Calu3 (cell line): ENCODE data around the gene PER2. TPM values are rescaled to one million over a fixed set of nuclear protein-coding genes. Genes with fewer than 3 reads are reported as not detected.
A peak's percentile ranks its signal among the peaks of the same experiment; 100 is the strongest.

Source experiments
- BruUV-seq: library from RNA; stranded (reverse); fragments of 400-500 nt; replicated peaks from 2 replicates; lab custom pipeline; 2021; lab: Mats Ljungman, UMichigan
- CTCF ChIA-PET: fragments of 300-600 bp; sonication (Branson Sonifier 250); formaldehyde crosslinking; loops from one replicate; lab custom pipeline; 2022; ENCODE audit warnings: antibody characterized with exemption; lab: Charles Lee
- DNase-seq: peaks from one replicate; pipeline ENCODE4 v3.0.0; 2022
- H3K27ac Mint-ChIP-seq: one replicate; pipeline ENCODE4 v1.8.0; 2022; ENCODE audit warnings: mixed read lengths; ENCODE audit not compliant: unreplicated experiment
- H3K27me3 Mint-ChIP-seq: one replicate; pipeline ENCODE4 v1.8.0; 2022; ENCODE audit warnings: mixed read lengths; ENCODE audit not compliant: unreplicated experiment
- H3K36me3 Mint-ChIP-seq: one replicate; pipeline ENCODE4 v1.8.0; 2022; ENCODE audit warnings: mild to moderate bottlenecking, moderate library complexity, mixed read lengths; ENCODE audit not compliant: insufficient read depth, unreplicated experiment
- H3K4me1 Mint-ChIP-seq: one replicate; pipeline ENCODE4 v1.8.0; 2022; ENCODE audit warnings: mild to moderate bottlenecking, low read depth, mixed read lengths; ENCODE audit not compliant: unreplicated experiment
- H3K4me3 Mint-ChIP-seq: one replicate; pipeline ENCODE4 v1.8.0; 2022; ENCODE audit warnings: mild to moderate bottlenecking, low read depth, moderate library complexity, mixed read lengths; ENCODE audit not compliant: unreplicated experiment
- H3K9me3 Mint-ChIP-seq: one replicate; pipeline ENCODE4 v1.8.0; 2022; ENCODE audit warnings: low read depth, mixed read lengths; ENCODE audit not compliant: unreplicated experiment
- intact Hi-C: fragments of 100-400 bp; cut with micrococcal nuclease; formaldehyde crosslinking; loops from one replicate; pipeline ENCODE4 v1.10.0; 2022; ENCODE audit not compliant: unreplicated experiment
- total RNA-seq: library from RNA; stranded (reverse); gene quantifications from 2 replicates; pipeline ENCODE4 v1.2.3, GENCODE V29; 2022
- TF ChIP-seq, protein P1 (sequence below): fragments of 200-600 bp; IDR thresholded peaks from one replicate; pipeline ENCODE4 v1.8.0; 2022; ENCODE audit warnings: antibody characterized with exemption; ENCODE audit not compliant: unreplicated experiment

PER2 gene
- total RNA-seq, 1 experiment from 2014 or later, result 14.0 TPM

DNA sequence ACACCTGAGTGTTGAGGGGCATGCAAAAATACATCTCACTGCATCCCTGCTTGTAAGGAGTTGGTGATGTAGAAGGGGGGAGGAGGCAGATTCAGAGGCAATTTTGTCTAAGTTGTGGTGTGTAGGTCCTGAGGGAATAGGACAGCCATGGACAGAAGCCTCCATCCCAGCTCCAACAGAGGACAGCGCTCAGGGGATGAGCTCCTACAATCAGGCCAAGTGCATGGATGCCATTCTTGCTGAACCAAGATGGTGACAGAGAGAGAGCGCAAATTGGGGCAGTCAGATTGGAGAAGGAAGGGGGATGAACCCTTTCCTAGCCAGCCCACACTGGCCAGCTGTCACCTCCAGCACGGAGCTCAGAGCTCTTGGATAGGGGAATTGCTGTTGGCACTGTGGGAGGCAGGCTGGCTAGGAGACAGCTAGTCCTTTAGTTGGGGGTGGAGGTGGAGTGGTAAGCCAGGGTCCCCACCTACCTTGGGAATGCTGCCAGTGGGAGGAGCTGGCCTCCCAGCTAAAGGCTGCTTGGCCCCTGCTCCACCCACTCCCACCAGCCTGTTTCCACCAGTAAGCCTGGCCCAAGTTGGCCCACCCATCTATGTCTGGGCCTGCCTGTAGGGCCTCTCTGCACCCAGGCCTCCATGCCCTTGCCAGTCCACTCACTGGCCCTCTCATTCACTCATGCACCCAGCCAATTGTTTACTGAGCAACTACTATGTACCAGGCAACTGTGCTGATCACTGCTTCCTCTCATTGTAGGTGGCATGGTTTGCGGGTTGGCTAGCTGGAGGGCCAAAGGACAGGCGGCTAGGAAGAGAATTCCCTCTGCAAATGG, 2.5 kb upstream of the PER2 start:
- no peak overlapping the region for H3K4me3 Mint-ChIP-seq
- CTCF ChIA-PET, result interaction anchor here (0.6 to 1.4 kb wide), 6 partner anchors 9 to 432 kb away, joined by 3 to 8 read pairs (median 4); partner anchors contain the start of gene RAMP1
- intact Hi-C loops, result no loop called here
- TF ChIP-seq, protein P1, sequence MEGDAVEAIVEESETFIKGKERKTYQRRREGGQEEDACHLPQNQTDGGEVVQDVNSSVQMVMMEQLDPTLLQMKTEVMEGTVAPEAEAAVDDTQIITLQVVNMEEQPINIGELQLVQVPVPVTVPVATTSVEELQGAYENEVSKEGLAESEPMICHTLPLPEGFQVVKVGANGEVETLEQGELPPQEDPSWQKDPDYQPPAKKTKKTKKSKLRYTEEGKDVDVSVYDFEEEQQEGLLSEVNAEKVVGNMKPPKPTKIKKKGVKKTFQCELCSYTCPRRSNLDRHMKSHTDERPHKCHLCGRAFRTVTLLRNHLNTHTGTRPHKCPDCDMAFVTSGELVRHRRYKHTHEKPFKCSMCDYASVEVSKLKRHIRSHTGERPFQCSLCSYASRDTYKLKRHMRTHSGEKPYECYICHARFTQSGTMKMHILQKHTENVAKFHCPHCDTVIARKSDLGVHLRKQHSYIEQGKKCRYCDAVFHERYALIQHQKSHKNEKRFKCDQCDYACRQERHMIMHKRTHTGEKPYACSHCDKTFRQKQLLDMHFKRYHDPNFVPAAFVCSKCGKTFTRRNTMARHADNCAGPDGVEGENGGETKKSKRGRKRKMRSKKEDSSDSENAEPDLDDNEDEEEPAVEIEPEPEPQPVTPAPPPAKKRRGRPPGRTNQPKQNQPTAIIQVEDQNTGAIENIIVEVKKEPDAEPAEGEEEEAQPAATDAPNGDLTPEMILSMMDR, result no peak
- no TSS peak for BruUV-seq
- no peak for DNase-seq
- peaks cover 47% of the 10 kb centered on the region for H3K36me3 Mint-ChIP-seq
- H3K27me3 Mint-ChIP-seq, result peaks cover 14% of the 10 kb centered on the region
- peak overlapping the region; percentile 97 for H3K27ac Mint-ChIP-seq
- H3K4me1 Mint-ChIP-seq, result peaks cover 57% of the 10 kb centered on the region
- H3K9me3 Mint-ChIP-seq, result no peaks in the 10 kb centered on the region

DNA sequence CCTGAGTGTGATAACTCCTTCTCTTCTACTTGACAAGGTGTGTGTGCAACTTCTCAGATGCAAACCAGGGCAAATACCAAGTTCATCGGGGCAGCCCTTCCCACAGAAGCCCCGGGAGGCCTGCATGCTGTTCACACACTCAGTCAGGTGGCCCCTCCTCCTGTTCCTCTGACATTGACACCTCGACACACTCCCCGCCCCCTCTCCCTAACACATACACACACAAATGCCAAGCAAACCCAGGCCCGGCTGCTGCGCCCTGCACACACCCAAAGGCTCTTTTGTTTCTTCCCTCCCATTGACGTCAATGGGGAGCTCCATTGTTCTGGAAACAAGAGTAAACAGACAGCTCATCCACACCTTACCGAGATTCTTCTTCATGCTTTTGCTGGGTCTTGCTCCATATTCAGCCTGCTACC, 1.7 kb upstream of the PER2 start:
- TF ChIP-seq, protein P1, result no peak
- peak overlapping the region; percentile 90 for H3K4me3 Mint-ChIP-seq
- H3K27me3 Mint-ChIP-seq, result peaks cover 7% of the 10 kb centered on the region
- DNase-seq, result peak; percentile 89
- BruUV-seq, result no TSS peak
- CTCF ChIA-PET, result interaction anchor here (0.6 to 1.4 kb wide), 6 partner anchors 9 to 431 kb away, joined by 3 to 8 read pairs (median 4); partner anchors contain the start of gene RAMP1
- peaks cover 53% of the 10 kb centered on the region for H3K36me3 Mint-ChIP-seq
- H3K4me1 Mint-ChIP-seq, result peaks cover 61% of the 10 kb centered on the region
- H3K27ac Mint-ChIP-seq, result peak overlapping the region; percentile 97
- no peaks in the 10 kb centered on the region for H3K9me3 Mint-ChIP-seq
- intact Hi-C loops, result no loop called here

DNA sequence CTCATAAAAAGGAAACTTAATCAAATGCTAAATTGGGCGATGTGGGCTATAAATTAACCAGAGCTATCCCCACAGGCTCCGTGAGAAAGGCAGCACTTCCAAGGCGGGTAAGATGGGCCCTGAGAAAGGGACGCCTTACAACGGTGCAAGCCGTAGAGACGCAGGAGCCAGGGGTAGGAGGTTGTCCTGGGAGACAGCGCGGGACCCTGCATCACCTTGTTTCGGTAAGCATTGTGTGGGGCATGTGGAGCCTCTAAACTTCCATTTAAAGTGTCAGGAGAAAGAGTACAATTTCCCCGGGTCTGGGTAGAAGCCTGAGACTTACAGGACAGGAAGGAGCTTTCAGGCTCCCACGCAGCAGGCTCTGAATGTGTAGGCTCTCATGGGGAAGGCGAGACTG, 1.2 kb upstream of the PER2 start:
- Mint-ChIP-seq H3K27me3 (peaks cover 1% of the 10 kb centered on the region), H3K36me3 (peaks cover 53% of the 10 kb centered on the region), H3K9me3 (no peaks in the 10 kb centered on the region), H3K4me3 (peak overlapping the region; percentile 90), H3K4me1 (peaks cover 61% of the 10 kb centered on the region), H3K27ac (peak overlapping the region; percentile 97)
- DNase-seq, result no peak
- TF ChIP-seq, protein P1, result no peak
- BruUV-seq, result TSS peak; percentile 23
- intact Hi-C loops, result loop anchor here (5.0 kb wide), 1 partner anchor 33 kb away; the partner anchor contains the start of gene TRAF3IP1
- CTCF ChIA-PET, result interaction anchor here (0.8 to 3.0 kb wide), 5 partner anchors 10 to 26 kb away, joined by 3 to 15 read pairs (median 5); no protein-coding TSS in a partner anchor

DNA sequence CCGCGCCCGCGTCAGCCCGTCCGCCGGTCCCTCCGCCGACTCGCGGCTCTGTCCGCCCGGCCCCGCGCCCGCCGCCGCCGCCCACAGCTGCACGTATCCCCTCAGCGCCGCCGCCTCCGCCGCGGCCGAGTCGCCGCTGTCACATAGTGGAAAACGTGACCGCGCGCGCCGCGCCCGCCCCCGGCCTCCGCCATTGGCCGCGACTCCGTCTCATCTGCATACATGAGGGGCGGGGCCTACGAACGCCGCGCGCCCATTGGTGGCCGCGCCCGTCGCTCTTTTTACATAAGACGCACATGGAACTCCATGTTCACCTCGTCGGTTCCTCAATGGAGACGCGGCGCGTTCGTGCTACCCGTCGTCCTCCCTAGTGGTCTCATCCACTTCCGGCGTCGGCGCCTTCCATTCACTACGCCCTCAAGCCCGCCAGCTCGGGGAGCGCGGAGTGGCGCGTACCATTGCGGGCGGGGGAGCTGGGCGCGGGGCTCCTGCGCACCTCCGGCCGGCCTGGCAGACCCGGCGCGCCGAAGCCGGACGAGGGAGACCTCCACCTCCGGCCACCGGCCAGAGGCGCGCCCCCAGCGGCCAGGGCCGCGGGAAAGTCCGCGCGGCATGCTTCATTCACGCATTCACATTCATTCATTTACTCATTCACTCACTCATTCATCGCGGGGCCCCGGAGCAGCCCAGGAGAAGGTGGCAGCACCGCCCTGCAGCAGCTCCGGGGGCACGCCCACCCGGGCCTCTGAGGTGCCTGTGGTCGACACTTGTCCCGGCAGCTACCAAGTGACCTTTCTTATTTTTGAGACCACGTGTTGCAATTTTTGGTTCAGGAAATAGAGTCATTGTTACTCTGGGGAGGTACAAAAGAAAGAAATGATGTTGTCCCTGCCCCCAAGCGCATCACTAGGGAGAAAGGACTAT, 502 bp upstream of the PER2 start:
- Mint-ChIP-seq H3K4me1 (peaks cover 62% of the 10 kb centered on the region), H3K27ac (peak overlapping the region; percentile 97), H3K9me3 (no peaks in the 10 kb centered on the region), H3K36me3 (peaks cover 53% of the 10 kb centered on the region), H3K4me3 (peak overlapping the region; percentile 90), H3K27me3 (no peaks in the 10 kb centered on the region)
- CTCF ChIA-PET, result interaction anchor here (1.0 to 3.0 kb wide), 3 partner anchors 11 to 26 kb away, joined by 3 to 15 read pairs (median 5); no protein-coding TSS in a partner anchor
- TF ChIP-seq, protein P1, result no peak
- intact Hi-C loops, result loop anchor here (5.0 kb wide), 1 partner anchor 33 kb away; the partner anchor contains the start of gene TRAF3IP1
- BruUV-seq, result TSS peak; percentile 53
- peak; percentile 97 for DNase-seq
